Measurements from ENCODE around the gene STIM1.

- no peak for TF ChIP-seq CTCF (IDR thresholded peaks at IDR 0.05; ENCODE audit: borderline replicate concordance, extremely low read depth, low read length, poor library complexity, severe bottlenecking)
- TF ChIP-seq EZH2 (IDR thresholded peaks at IDR 0.05; ENCODE audit: borderline replicate concordance, low read depth, low read length, severe bottlenecking): no peak
Observed at GRCh38 chr11:3967695-3968094, 112.2 kb downstream of the STIM1 start.

All from DND-41 (cell line).